Limb (tissue), 2 donors: ENCODE results near the gene PRRT2.

Experiments used
- DNase-seq, 2 donors: peaks; one replicate each; pipeline ENCODE4 v3.0.0-alpha.2; 2016; ENCODE audit errors: extremely low spot score in 2 of 2

PRRT2 gene

GRCh38 chr16:29860218-29860617, 48.2 kb downstream of the PRRT2 start:
- no peak for DNase-seq

- DNase-seq, result no peak
Observed at GRCh38 chr16:29862383-29862883, 50.4 kb downstream of the PRRT2 start.

- peak; percentile 94 to 98 for DNase-seq
Observed at GRCh38 chr16:29862884-29863668, 51.1 kb downstream of the PRRT2 start, which contains the start of gene CDIPT. Gene CDIPT (minus strand): TSS chr16:29863226. CDS start chr16:29862857, 369 bp downstream.

- no peak for DNase-seq
Observed at GRCh38 chr16:29863669-29863984, 51.6 kb downstream of the PRRT2 start.

- DNase-seq, result no peak
Observed at GRCh38 chr16:29864205-29864604, 52.2 kb downstream of the PRRT2 start.
